B cell (primary cell): Measurements from ENCODE around the gene ICAM3. TPM values are rescaled to one million over a fixed set of nuclear protein-coding genes. Genes with fewer than 3 reads are reported as not detected.
"Not testable (repeated sequence)": the region's sequence is repeated elsewhere in the genome, so short reads cannot be mapped to it uniquely, and the experiment has no call there.

ENCODE experiments used
- ATAC-seq: fragments of 200-7000 bp; cut with Tn5 transposase; one replicate; pipeline ENCODE4 v1.10.0; 2021; ENCODE audit warnings: low read depth, mild to moderate bottlenecking, moderate number of reproducible peaks, moderate library complexity
- CTCF ChIA-PET: fragments of 350-600 bp; sonication (Branson Sonifier 250); formaldehyde crosslinking; loops from one replicate; lab custom pipeline; 2021; ENCODE audit warnings: antibody characterized with exemption, inconsistent platforms; lab: Charles Lee
- POLR2A ChIA-PET: fragments of 350-600 bp; sonication (Branson Sonifier 250); formaldehyde crosslinking; loops from one replicate; lab custom pipeline; 2021; ENCODE audit warnings: antibody characterized with exemption; lab: Charles Lee
- DNase-seq: peaks from one replicate; pipeline ENCODE4 v3.0.0; 2013
- H2AFZ ChIP-seq: 2 replicates; pipeline ENCODE4 v1.6.1; 2012; ENCODE audit warnings: mild to moderate bottlenecking, low read depth, low read length; ENCODE audit not compliant: insufficient read depth, poor library complexity, severe bottlenecking
- H3K27ac ChIP-seq, 2 donors: 1 replicate in 1 of 2; 2 replicates in 1 of 2; pipeline ENCODE4 v1.5.1; 2012 to 2013; ENCODE audit warnings: low read length in 2 of 2, mild to moderate bottlenecking in 2 of 2, moderate library complexity in 1 of 2
- H3K27me3 ChIP-seq, 4 experiments: fragments of 200-600 bp in 1 of 4; sonication (generic) in 1 of 4; replicated peaks in 1 of 4; 1 replicate in 2 of 4; 2 replicates in 2 of 4; pipeline versions ENCODE4 v1.6.1 to v1.7.0; 2013 to 2016; ENCODE audit warnings: low read length in 3 of 4, mild to moderate bottlenecking in 2 of 4, mixed read lengths in 1 of 4, moderate library complexity in 1 of 4; ENCODE audit not compliant: insufficient read depth in 4 of 4, control insufficient read depth in 3 of 4; ENCODE audit errors: control extremely low read depth in 1 of 4
- H3K36me3 ChIP-seq, 2 experiments: replicated peaks in 1 of 2; 1 replicate in 1 of 2; 2 replicates in 1 of 2; pipeline versions ENCODE4 v1.6.1 to v1.7.1; 2013; ENCODE audit warnings: low read length in 1 of 2; ENCODE audit not compliant: insufficient read depth in 2 of 2, control insufficient read depth in 1 of 2; ENCODE audit errors: control extremely low read depth in 1 of 2, extremely low read depth in 1 of 2
- H3K4me1 ChIP-seq, 2 donors: fragments of 200-600 bp in 1 of 2; sonication (generic) in 1 of 2; 1 replicate in 1 of 2; 2 replicates in 1 of 2; pipeline versions ENCODE4 v1.5.1 to v1.6.1; 2013 to 2017; ENCODE audit warnings: low read length in 2 of 2; ENCODE audit not compliant: control insufficient read depth in 2 of 2, insufficient read depth in 2 of 2
- H3K4me2 ChIP-seq: replicated peaks from 2 replicates; pipeline ENCODE3; 2012; ENCODE audit warnings: mild to moderate bottlenecking, low read depth, low read length; ENCODE audit not compliant: poor library complexity, severe bottlenecking
- H3K4me3 ChIP-seq, 5 experiments: fragments of 200-600 bp in 1 of 5; sonication (generic) in 1 of 5; 1 replicate in 3 of 5; 2 replicates in 2 of 5; pipeline versions ENCODE4 v1.5.1 to v1.7.0; 2011 to 2016; ENCODE audit warnings: low read length in 4 of 5, mild to moderate bottlenecking in 4 of 5, low read depth in 2 of 5, control low read depth in 1 of 5, moderate library complexity in 1 of 5; ENCODE audit not compliant: insufficient read depth in 1 of 5; ENCODE audit errors: control extremely low read depth in 1 of 5, extremely low read depth in 1 of 5
- H3K79me2 ChIP-seq: fragments of 200-600 bp; sonication (generic); one replicate; pipeline ENCODE4 v1.6.0; 2016; ENCODE audit warnings: low read length; ENCODE audit not compliant: control insufficient read depth, insufficient read depth
- H3K9ac ChIP-seq: fragments of 200-600 bp; sonication (generic); 2 replicates; pipeline ENCODE4 v1.6.1; 2017; ENCODE audit warnings: mild to moderate bottlenecking, low read length, moderate library complexity
- H3K9me3 ChIP-seq, 3 donors: one replicate each; pipeline versions ENCODE4 v1.6.1 to v1.7.1; 2013; ENCODE audit warnings: low read length in 2 of 3; ENCODE audit not compliant: control insufficient read depth in 2 of 3, insufficient read depth in 1 of 3; ENCODE audit errors: control extremely low read depth in 1 of 3
- H4K20me1 ChIP-seq: 2 replicates; pipeline ENCODE4 v1.6.0; 2012; ENCODE audit warnings: mild to moderate bottlenecking, low read length; ENCODE audit not compliant: insufficient read depth, control insufficient read depth, poor library complexity, severe bottlenecking
- H3K27ac Mint-ChIP-seq: one replicate; pipeline ENCODE4 v1.8.0; 2021; ENCODE audit warnings: mixed read lengths
- H3K27me3 Mint-ChIP-seq: one replicate; pipeline ENCODE4 v1.8.0; 2021; ENCODE audit warnings: mixed read lengths
- H3K4me1 Mint-ChIP-seq: one replicate; pipeline ENCODE4 v1.8.0; 2021; ENCODE audit warnings: mixed read lengths
- H3K4me3 Mint-ChIP-seq: one replicate; pipeline ENCODE4 v1.8.0; 2021; ENCODE audit warnings: mixed read lengths
- H3K9me3 Mint-ChIP-seq: one replicate; pipeline ENCODE4 v1.8.0; 2022; ENCODE audit warnings: mixed read lengths; ENCODE audit not compliant: insufficient read depth
- CTCF ChIP-seq: fragments of 200-600 bp; IDR thresholded peaks from one replicate; pipeline ENCODE4 v1.8.0; 2022; ENCODE audit warnings: antibody characterized with exemption, mild to moderate bottlenecking
- EZH2 ChIP-seq: IDR thresholded peaks from 2 replicates; pipeline ENCODE4 v1.6.1; 2012; ENCODE audit warnings: borderline replicate concordance, low read depth, mild to moderate bottlenecking, moderate library complexity, low read length; ENCODE audit not compliant: insufficient read depth, poor library complexity, severe bottlenecking
- WGBS: methylation state at CpG from one replicate; pipeline ENCODE4 v1.1.5; 2013; ENCODE audit warnings: missing lambda C conversion rate; ENCODE audit not compliant: insufficient coverage; 5-methylcytosine and 5-hydroxymethylcytosine counted together
- intact Hi-C: fragments of 100-400 bp; cut with micrococcal nuclease; formaldehyde crosslinking; loops from one replicate; pipeline ENCODE4 v1.10.0; 2022
- polyA plus RNA-seq: library from polyadenylated mRNA; depleted of rRNA; stranded (reverse); fragments of >200 nt; gene quantifications from 2 replicates; pipeline ENCODE4 v1.2.3, GENCODE V29; 2012
- total RNA-seq, 2 donors: library from RNA; stranded (reverse); fragments of 120-200 nt in 1 of 2; gene quantifications; 1 replicate in 1 of 2; 2 replicates in 1 of 2; pipeline versions ENCODE4 v1.2.3 to v1.2.4, GENCODE V29; 2013 to 2022

The ICAM3 gene
- total and polyA plus RNA-seq, 2 donors (not counting 1 experiment from before 2014, with no cell fraction given) = 119 to 223 TPM

DNA sequence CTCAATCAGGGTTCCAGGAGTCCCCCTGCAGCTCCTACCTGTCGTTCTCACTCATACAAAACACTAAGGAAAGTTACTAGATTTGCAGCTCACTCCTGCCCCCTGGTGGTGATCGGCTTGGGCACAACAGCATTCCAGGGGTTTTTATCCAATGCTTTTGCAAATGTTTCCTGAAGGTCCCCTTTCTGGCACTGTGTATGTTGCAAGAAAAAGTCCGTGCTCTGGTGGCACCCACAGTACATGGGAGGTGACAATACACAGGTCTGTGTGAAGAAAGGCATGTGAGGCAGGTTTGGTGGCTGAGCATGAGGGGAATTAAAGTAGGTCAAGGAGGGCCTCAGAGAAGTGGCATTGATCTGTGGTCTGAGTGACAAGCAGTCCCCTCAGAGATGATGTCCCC, 49.5 kb upstream of the ICAM3 start:
- ChIA-PET CTCF (interaction anchor here (0.6 to 18.2 kb wide), 48 partner anchors 9 to 1997 kb away, joined by 3 to 570 read pairs (median 5); partner anchors contain the start of genes CDC37, DNMT1, FDX2 and ICAM1), POLR2A (interaction anchor here (0.7 to 4.9 kb wide), 2 partner anchors 118 to 130 kb away, joined by 5 to 32 read pairs; partner anchors contain the start of gene ICAM1)
- intact Hi-C loops = loop anchor here (1.0 kb wide), 2 partner anchors 120 to 130 kb away; no protein-coding TSS in a partner anchor
- H3K9ac ChIP-seq = no peak overlapping the region
- H3K27ac ChIP-seq = no peak overlapping the region
- H4K20me1 ChIP-seq = no peaks in the 10 kb centered on the region
- Mint-ChIP-seq H3K4me3 (no peak overlapping the region), H3K4me1 (peaks cover 10% of the 10 kb centered on the region), H3K9me3 (no peaks in the 10 kb centered on the region), H3K27ac (no peak overlapping the region), H3K27me3 (no peaks in the 10 kb centered on the region)
- TF ChIP-seq EZH2 = no peak
- TF ChIP-seq CTCF = peak; percentile 96
- no peak overlapping the region for H3K4me3 ChIP-seq
- ATAC-seq (peak; percentile 55), DNase-seq (peak; percentile 87)
- no peaks in the 10 kb centered on the region for H3K27me3 ChIP-seq
- H3K4me1 ChIP-seq = peaks cover 0 to 8% of the 10 kb centered on the region in 2 donors
- 0% methylated on average over 3 of the region's 3 CpGs for WGBS
- H3K9me3 ChIP-seq = no peaks in the 10 kb centered on the region
- no peak overlapping the region for H3K4me2 ChIP-seq
- H2AFZ ChIP-seq = no peak overlapping the region
- peaks cover 0 to 22% of the 10 kb centered on the region in 2 experiments for H3K36me3 ChIP-seq
- H3K79me2 ChIP-seq = no peaks in the 10 kb centered on the region

GRCh38 chr19:10384580-10384979, 45.2 kb upstream of the ICAM3 start:
- 97% methylated on average over 5 of the region's 9 CpGs for WGBS
- H3K9ac ChIP-seq = no peak overlapping the region
- H3K27me3 Mint-ChIP-seq = no peaks in the 10 kb centered on the region
- intact Hi-C loops = no loop called here
- H3K27ac ChIP-seq = no peak overlapping the region
- TF ChIP-seq EZH2 (no peak), CTCF (no peak)
- H3K4me3 Mint-ChIP-seq = no peak overlapping the region
- H3K9me3 ChIP-seq = no peaks in the 10 kb centered on the region
- no peaks in the 10 kb centered on the region for H3K36me3 ChIP-seq
- H3K79me2 ChIP-seq = peaks cover 16% of the 10 kb centered on the region
- H3K4me3 ChIP-seq = no peak overlapping the region
- CTCF ChIA-PET = interaction anchor here (11.2 to 18.2 kb wide), 2 partner anchors 116 to 125 kb away, joined by 268 to 570 read pairs; partner anchors contain the start of gene ICAM1
- POLR2A ChIA-PET = no interaction called here
- no peak overlapping the region for H3K4me2 ChIP-seq
- no peaks in the 10 kb centered on the region for H3K27me3 ChIP-seq
- H3K27ac Mint-ChIP-seq = no peak overlapping the region
- H3K9me3 Mint-ChIP-seq = no peaks in the 10 kb centered on the region
- no peak for DNase-seq
- H4K20me1 ChIP-seq = no peaks in the 10 kb centered on the region
- no peak for ATAC-seq
- H3K4me1 ChIP-seq = peaks cover 8 to 18% of the 10 kb centered on the region in 2 donors
- no peak overlapping the region for H2AFZ ChIP-seq
- peaks cover 24% of the 10 kb centered on the region for H3K4me1 Mint-ChIP-seq

- ATAC-seq, H3K4me2 ChIP-seq, H4K20me1 ChIP-seq, H3K9me3 ChIP-seq, DNase-seq, H3K4me3 ChIP-seq, H3K27me3 ChIP-seq, H3K4me3 Mint-ChIP-seq, H2AFZ ChIP-seq, H3K36me3 ChIP-seq, H3K9ac ChIP-seq, H3K27ac ChIP-seq, H3K27me3 Mint-ChIP-seq, H3K27ac Mint-ChIP-seq, H3K9me3 Mint-ChIP-seq, intact Hi-C loops: not testable (repeated sequence)
- Histone ChIP-seq H3K79me2 (peaks cover 23% of the 10 kb centered on the region), H3K4me1 (peaks cover 10 to 20% of the 10 kb centered on the region in 2 donors)
- peaks cover 21% of the 10 kb centered on the region for H3K4me1 Mint-ChIP-seq
- ChIA-PET CTCF (interaction anchor here (0.6 to 18.2 kb wide), 3 partner anchors 88 to 124 kb away, joined by 3 to 570 read pairs (median 268); partner anchors contain the start of gene ICAM1), POLR2A (interaction anchor here (0.7 kb wide), 1 partner anchor 75 kb away, joined by 8 read pairs; no protein-coding TSS in a partner anchor)
- 90% methylated on average over 4 of the region's 8 CpGs for WGBS
Measured at GRCh38 chr19:10383223-10383499, 43.7 kb upstream of the ICAM3 start.
